Stimulated activated CD4-positive, alpha-beta T cell treated with anti-CD3 and anti-CD28 coated beads, Interleukin-12 subunit alpha, Interleukin-12 subunit beta, amount 100 ng/mL, for 24 hours (primary cell): ENCODE data around the gene TMEM168.
"Not testable (repeated sequence)": the region's sequence is repeated elsewhere in the genome, so short reads cannot be mapped to it uniquely, and the experiment has no call there.

Experiments used
- DNase-seq, 2 experiments: peaks; one replicate each; pipeline ENCODE4 v3.0.0-alpha.2; 2020; ENCODE audit warnings: low read depth in 2 of 2

TMEM168 gene, protein sequence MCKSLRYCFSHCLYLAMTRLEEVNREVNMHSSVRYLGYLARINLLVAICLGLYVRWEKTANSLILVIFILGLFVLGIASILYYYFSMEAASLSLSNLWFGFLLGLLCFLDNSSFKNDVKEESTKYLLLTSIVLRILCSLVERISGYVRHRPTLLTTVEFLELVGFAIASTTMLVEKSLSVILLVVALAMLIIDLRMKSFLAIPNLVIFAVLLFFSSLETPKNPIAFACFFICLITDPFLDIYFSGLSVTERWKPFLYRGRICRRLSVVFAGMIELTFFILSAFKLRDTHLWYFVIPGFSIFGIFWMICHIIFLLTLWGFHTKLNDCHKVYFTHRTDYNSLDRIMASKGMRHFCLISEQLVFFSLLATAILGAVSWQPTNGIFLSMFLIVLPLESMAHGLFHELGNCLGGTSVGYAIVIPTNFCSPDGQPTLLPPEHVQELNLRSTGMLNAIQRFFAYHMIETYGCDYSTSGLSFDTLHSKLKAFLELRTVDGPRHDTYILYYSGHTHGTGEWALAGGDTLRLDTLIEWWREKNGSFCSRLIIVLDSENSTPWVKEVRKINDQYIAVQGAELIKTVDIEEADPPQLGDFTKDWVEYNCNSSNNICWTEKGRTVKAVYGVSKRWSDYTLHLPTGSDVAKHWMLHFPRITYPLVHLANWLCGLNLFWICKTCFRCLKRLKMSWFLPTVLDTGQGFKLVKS

DNA sequence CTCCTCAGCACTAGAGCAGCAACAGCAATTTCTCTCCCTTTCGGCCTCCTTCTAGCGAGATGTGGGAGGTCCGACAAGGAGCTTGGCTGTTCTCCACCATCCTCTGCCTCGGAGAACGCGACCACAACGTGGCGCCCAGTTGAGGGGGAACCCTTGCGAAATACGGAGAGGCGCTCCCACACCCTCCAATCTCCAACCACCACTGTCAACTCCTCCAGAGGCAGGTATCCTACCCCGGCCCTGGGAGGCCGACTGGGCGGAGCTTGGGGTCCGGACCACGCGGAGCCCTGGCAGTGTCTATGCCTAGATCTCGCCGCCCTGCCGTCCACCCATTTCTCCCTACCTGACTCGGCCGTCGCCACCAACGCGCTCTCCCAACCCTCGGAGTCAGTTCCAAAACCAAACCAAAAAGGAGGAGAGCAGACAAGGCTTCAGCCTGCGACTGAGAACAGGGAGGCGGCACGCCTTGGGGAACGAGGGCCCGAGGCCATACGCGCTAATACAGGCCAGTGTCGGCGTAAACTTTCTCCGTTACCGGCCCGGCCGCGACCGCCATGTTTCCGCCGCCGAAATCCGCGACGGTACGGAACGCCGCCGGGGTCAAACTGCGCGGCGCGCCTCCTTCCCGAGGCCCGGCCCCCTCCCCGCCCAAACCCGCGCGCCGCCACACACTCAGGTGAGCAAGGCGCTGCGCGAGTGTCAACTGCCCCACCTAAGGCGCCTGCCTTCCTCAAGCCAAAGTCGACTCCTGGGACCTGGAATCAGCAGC lies at the start of gene TMEM168:
Gene TMEM168, minus strand, starts transcription at position 577 of the 769 bp plus-strand sequence. CDS start 5,568 bp downstream, outside the sequence.
- peak; percentile 75 to 82 for DNase-seq

DNA sequence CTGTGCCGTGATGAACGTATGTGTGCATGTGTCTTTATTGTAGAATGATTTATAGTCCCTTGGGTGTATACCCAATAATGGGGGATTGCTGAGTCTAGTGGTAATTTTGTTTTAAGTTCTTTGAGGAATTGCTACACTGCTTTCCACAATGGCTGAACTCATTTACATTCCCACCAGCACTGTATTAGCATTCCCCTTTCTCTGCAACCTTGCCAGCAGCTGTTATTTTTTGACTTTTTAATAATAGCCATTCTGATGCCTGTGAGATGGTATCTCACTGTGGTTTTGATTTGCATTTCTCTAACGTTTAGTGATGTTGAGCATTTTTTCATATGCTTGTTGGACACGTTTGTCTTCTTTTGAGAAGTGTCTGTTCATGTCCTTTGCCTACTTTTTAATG lies 45.7 kb upstream of the TMEM168 start:
- DNase-seq = not testable (repeated sequence)

DNA sequence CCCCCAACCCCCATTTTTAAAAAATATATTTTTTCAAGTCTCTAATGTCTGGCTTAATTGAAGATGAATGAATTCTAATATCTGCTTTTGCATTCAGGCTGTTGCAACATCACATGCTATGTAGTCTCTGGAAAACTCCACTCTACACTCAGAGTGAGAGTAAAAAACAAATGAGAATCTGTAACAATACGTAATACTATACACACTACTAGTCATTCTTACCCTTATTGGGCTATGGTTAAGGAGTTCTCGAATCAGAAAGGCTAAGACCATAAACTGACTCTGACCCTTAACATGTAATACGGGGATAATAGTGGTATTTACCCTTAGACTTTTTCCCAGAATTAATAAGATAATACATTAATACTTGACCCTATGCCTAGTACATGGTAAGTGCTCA lies 42.9 kb upstream of the TMEM168 start:
- DNase-seq = no peak

DNA sequence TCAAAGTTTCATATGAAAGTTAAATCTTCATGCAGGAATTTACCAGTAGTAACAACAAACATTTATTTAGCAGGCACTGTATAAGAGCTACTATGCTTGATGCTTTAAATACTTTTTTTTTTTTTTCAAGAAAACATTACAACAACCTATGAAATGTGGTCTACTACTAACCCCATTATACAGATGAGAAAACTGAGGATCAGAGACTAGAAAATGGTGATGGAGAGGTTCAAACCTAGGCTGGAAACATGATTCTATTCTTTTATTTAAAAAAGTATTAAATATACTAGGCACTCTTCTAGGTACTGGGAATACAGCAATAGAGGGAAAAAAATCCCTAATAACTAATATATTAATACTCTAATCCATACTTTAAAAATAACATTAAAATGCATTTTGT lies 40.6 kb upstream of the TMEM168 start:
- DNase-seq = no peak

DNA sequence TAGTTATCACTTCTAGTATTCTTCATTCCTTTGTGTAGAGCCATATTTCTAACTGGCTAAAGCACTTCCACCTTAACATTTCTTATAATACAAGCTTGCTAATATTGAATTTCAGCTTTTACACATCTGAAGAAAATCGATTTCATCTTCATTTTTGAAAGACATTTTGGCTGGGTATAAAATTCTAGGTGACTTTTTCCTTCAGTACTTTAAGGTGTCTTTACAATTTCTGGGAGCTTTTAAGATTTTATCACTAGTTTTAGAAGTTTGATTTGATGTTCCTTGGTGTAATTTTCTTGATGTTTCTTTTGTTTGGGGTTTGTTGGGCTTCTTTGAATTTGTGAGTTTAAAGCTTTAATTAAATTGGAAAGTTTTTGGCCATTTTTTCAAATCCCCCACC lies 38.5 kb upstream of the TMEM168 start:
- DNase-seq = no peak

DNA sequence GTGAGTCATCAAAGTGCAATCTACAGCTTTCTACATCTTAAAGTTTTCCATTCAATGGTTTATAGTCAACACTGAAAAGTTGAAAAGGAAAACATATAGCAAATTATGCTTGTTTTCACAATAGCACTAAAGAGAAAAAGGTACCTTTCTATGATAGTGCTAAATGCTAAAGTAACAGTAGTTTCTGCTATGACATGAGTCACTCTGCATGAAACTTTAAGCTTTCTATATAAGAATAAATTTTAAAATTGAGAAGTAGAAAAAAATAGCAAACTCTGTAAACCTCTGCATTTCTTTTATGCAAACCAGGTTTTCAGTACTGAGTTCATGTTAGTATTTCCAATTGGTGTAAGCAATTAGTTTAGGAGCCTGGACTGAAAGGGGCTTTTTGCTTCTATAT lies 31.2 kb upstream of the TMEM168 start:
- DNase-seq = no peak

DNA sequence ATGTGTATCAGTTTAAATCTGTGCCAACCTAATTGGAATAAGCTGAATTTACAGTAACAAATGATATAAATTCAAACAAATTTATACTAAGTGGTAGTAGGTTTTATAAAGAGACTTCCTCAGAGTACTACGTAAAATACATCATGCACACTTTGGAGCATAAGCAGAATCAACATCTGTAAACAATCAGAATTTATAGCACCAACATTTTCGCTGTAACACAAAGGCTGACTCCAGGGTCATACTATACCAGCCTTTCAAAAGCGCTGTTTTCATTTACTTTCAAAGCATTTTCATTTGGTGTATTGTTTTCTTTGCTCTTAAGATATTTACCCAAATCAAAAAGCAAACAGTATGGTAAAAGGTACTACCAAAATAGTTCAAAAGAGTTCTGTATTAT lies 29.3 kb upstream of the TMEM168 start:
- no peak for DNase-seq

DNA sequence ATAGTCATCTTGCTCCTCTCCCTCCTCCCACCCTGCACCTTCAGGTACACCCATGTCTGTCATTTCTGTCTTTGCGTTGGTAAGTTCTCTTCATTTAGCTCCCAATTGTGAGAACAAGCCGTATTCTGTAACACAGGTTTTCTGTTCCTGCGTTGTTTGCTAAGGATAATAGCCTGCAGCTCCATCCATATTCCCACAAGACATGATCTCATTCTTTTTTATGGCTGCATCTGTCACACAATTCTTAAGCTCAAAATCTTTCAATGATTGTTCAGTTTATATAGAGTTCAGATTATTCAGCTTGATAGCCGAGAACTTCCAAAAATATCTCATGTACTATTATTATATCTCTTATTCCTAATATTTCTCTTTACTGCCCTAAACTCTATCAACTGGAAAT lies 16.0 kb upstream of the TMEM168 start:
- DNase-seq = no peak

DNA sequence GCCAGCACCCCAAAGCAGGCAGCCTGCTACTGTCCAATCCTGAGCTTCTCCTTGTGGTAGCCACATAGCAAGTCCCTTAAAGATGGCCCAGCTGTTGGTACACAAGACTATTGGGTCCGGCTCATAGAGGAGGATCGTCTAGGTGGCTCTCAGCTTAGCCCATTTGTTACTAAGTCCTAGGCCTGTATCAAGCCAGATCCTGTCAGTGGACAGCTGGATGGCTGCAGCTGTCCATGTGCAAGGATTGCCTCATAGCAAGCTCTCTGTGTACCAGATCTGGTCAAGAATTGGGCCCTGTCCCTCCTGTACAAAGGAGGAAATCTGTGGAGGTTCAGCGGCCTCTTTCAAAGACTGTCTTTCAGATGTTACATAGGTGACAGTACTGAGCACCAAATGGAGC lies 12.2 kb upstream of the TMEM168 start:
- no peak for DNase-seq

DNA sequence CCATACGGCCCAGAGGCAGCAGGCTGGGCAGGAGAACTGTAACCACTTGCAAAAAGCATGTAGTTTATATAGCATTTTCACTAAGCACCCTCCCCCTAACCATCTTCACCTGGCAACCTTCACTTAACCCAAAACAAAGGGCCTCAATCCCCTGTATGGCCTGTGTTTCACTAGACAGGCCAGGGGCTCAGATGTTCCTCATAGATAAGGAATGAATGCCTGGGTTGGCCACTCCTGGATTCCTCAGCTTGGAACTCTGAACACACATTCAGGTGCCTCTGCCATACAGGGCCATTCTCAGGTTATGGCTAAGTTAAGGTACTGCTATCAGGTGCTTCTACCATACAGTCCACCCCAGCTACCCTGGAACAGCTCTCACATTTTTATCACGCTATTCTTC lies 10.3 kb upstream of the TMEM168 start:
- DNase-seq = no peak

DNA sequence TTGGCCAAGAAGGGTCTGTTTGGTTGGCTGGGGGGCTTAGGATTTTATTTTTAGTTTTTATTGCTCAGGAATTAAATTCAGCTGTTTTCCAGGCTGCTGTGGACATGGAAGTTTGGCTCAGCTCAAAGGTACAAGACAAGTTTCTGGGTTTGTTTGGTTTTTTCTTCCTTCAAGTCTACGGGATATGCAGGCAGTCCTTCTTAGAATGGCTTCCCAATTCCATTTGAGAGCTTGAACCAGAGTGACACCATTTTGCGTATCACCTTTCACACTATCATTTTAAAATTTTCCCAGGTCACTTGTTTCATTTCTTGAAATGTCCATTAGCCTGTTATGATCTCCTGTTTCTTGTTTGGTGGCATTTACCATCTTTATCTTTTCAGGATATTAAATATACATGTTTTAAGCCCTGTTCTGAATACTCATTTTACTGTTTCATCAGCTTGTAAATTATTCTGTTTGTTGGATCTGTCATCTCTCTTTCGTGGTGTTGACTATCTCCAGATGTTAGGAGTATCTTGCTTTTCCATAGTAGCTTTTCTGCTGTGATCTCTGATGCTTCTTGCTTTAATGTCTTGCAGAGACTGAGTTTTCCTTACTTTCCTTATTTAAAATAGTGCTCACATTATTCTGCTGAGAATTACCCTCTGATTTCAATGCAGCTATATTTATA lies 9.4 kb upstream of the TMEM168 start:
- no peak for DNase-seq

DNA sequence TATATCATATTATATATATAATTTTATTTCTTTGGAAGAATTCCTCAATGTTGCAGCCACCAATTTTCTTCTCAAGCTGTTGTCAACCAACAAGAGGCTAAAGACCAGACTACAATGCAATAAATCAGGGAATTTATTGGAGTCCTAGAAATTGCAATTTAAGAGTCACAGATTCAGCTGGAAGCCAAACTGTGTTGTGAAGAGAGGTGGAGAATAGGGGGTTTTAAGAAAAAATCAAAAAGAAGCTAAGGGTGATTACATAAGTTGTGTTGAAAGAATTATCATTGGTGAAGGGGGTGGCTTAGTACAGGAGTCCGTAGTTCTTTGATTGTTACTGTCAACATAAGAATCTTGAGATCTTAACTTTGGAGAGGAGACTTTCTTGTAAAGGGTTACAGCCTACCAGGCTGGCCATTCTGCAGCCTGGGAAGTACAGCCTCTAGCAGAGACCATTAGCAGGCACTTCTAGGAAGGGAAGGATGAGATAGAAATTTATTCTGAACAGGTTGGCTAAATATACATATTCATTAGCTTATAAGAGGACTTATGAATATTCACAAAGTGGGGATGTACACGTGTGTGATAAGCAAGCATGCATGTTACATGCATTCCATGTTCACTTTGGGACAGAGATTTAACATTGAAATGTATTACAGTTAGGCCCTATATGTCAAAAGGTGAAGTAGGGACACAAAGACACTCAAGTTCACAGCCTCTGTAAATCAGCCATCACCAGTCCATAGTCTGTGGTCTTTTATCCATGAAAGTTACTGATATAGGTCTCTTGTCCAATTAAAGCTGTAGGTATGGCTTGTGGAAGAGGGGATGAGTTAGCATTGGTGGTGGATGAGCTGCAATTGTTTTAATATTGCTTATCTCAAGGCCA lies 8.3 kb upstream of the TMEM168 start:
- DNase-seq = no peak

DNA sequence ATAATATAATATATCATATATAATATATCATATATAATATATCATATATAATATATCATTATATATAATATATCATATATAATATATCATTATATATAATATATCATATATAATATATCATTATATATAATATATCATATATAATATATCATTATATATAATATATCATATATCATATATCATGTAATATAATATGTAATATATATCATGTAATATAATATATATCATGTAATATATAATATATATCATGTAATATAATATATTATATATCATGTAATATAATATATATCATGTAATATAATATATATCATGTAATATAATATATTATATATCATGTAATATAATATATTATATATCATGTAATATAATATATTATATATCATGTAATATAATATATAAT lies 6.4 kb upstream of the TMEM168 start:
- not testable (repeated sequence) for DNase-seq

DNA sequence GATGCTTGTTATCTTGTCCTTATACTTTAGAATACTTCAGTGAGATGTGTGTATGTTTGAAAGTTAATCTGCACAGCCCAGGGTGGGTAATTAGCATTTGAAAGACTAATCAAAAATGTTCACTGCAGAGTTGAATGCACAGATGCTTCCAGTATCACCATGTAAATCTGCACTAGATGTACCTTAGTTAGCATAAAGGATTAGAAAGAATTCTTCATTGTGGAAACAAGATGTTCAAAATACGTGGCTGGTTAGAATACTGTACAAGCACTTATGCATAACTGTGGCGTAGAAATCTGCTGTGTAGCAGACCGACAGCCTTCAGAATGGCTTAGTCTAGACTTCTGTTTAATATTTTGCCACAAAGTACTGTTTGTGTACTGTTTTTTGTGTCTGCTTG lies 2.2 kb upstream of the TMEM168 start:
- DNase-seq = no peak

DNA sequence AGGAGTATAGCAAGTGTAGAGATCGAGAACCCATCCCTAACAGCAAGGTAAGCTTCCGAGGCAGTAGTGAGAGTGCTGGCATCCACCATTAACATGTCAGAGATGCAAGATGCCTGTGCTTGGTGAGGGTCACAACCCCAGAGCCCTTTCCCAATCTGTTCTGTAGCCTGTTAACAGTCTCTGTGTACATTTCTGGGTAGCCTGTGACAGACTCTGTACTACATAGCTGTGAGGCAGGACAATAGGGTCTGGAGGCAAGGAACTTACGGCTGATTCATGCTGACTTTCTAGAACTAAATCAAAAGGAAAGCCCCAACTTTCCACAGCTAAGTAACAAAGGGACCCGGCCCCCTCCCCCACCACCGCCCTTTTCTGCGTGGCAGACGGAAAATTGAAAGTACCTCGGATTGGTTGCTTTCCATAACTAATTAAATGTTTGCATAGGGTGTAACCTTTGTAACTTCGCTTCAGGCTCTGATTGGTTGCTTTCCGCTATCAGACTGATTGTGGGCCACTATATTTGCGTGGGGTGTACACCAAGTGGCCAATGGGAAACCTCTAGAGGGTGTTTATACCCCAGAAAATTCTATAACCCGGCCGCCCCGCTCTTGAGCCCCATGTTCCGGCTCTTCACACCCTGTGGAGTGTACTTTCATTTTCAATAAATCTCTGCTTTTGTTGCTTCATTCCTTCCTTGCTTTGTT lies 1.4 kb upstream of the TMEM168 start:
- no peak for DNase-seq

DNA sequence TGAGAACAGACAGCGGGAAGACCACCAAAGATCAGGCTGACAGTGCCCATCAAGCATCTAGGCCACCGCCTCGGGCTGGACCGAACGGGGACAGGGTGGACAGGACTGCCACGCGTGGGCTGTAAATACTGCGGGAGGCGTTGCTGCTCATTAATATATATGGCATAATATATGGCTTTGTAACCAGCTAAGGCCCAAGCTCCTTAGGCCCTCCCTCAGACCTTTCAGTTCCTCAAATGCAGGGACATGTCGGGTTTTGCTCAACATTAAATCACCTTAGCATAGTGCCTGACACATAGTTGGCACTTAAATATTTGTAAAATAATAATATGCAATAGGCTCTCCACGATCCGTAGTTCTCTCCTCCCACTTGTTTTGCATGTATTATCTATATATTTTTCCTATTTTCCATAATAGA lies 402 bp upstream of the TMEM168 start:
- DNase-seq = no peak

DNA sequence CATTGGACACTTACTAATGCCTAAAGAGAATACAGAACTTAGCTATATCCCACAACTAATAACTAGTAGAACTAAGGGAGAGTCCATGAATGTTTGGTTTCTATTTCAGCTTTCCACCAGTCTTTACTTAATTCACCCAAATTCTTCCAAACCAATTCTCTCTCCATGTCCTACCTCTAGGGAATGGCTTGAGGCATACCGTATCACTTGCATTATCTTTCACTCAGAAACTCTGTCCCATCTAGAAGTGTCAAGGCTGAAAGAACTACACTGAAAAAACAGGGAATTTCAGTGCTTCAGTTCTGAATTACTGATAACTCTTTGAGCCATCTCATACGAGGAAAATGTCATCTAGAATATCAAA lies 758 bp downstream of the TMEM168 start:
- no peak for DNase-seq

DNA sequence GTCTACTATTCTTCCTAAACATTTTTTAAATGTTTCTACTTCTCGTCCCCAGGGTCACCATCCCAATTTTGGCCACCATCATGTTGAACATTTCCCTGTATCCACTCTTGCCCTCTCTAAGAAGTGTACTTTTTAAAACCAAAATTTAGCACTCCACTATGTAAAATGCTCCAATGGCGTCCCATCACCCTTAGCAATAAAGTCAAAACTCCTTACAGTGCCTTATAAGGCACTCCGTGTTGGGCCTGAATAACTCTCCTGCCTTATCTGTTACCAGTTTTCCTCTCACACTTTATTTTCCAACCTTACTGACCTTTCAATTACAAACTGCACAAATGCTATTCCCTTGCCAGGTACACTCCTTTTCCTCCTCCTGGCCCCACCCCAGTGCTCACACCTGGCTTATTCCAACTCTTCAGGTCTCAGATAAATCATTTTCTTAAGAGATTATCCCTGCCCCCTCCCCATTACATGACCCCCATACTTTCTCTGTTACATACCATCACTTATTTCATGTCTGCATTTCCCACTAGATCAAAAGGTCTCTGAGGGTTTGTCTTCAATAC lies 1.3 kb downstream of the TMEM168 start:
- no peak for DNase-seq

DNA sequence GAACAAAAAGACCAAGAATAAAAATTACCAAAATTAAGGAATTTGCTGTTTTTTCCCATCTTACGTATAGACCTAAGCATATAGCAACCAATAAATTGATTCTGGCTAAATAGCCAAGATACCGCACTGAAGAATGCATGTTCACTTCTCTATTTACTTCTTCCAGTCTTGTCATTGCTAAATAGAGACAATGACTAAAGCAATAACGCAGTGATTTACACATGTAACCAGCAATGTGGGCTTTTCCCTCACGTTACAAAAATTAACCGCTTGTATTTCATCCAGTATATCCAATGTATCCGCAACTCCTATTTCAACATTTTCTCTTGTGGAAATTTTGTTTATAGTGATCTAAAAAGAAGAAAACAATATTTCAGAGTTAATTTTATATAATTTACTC lies 5.6 kb downstream of the TMEM168 start:
- no peak for DNase-seq

DNA sequence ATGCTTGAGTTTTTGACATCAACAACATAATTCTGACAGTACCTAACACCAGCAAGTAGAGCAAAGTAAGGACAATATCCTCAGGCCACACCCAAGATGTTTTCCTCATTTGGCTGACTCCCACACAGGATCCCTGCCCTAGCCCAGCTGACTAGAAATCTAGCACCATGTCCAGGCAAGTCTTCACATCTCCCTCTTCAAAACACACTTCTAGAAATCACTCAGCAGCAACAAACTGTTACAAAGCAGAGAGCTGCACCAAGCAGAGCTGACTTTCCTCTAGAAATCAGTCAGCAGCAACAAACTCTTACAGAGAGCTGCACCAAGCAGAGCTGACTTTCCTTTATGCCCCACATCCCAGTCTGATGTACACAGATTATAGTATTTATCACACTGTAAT lies 7.7 kb downstream of the TMEM168 start:
- no peak for DNase-seq
